GM18511 (cell line): ENCODE data around the gene GPC6.

Experiments used
- ATAC-seq: cut with Tn5 transposase; IDR thresholded peaks from one replicate; pipeline ENCODE4 v1.9.1; 2021; ENCODE audit warnings: mild to moderate bottlenecking, moderate library complexity; ENCODE audit not compliant: unreplicated experiment

The GPC6 gene

DNA sequence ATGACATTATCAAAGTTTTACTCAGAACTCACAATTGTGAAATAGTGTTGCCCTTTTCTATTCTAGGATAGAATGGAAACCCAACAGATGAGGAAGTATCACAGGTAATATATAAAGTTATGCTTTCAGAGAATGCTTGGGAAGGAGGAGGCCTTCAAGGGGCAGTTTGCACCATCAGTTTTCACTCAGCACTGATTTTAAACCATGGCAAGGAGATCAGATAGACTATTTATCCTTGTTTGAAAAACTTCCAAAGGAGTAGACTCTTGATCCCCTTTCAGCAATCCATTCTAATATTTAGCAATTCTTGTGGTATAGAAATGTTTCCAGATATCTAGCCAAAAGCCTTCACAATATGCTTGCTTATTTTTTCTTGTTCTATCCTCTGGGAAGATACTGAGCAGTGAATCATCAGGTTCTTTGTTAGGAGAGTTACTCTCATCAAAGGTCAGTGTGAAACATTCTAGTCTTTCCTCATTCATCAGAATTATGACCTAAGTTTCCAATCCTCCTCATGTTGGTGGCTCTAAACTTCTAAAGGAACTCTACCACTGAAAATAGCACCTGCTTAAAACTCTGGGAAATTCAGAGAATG, 3.8 kb downstream of the GPC6 start:
- ATAC-seq, result no peak

DNA sequence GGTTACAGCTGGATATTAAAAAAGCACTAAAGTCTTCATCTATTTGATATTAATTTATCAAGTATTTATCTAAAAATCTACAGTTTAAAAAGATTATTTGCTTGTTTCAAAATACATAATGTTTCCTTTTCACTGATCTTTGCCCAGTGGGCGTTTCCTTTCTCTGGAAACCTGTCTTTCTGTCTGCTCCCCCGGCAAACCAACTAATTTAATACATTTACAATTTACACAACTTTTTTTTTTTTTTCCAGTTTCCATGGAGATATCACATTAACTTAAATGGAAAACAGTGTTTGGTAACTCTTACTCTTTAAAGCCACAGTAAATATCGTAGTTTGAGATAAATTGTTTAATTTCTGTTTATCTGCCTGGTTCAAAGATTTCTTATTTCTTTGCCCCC, 5.3 kb downstream of the GPC6 start:
- ATAC-seq, result no peak

DNA sequence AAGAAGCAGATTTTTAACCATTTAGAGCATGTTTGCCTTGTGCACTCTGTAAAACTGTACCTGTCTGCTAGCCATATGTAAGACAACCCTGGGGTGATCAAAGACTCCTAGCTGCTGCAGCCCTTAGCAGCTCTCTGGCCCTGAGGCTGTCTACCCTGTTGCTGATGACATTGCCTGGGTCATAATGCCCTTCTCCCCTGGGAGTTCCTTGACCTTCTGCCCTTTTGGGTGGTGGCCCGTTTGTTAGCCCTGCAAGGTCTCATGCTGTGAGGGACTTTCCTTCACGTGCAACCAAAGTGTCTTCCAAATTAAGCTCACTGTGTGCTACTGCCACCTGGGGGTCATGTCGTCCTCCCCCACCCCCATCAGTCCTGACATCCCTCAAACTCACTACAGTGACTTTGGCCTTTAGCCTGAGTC, 7.4 kb downstream of the GPC6 start:
- ATAC-seq, result peak; percentile 65

DNA sequence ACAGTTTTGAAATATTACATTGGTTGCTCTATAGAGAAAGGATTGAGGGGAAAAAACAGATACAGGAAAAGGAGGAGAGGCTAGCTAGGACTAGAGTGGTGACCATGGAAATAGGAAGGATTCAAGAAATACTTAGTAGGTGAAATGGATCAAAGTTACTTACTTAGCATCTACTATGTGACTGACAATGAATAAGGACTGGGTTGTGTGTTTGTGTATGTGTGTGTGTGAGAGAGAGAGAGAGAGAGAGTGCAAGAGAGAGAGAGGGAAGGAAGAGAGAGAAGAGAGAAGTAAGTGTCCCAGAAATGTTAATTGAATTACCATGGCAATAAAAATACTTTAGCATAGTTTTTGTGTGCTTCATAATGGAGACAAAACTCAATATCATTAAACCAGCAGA, 7.9 kb downstream of the GPC6 start:
- no peak for ATAC-seq

DNA sequence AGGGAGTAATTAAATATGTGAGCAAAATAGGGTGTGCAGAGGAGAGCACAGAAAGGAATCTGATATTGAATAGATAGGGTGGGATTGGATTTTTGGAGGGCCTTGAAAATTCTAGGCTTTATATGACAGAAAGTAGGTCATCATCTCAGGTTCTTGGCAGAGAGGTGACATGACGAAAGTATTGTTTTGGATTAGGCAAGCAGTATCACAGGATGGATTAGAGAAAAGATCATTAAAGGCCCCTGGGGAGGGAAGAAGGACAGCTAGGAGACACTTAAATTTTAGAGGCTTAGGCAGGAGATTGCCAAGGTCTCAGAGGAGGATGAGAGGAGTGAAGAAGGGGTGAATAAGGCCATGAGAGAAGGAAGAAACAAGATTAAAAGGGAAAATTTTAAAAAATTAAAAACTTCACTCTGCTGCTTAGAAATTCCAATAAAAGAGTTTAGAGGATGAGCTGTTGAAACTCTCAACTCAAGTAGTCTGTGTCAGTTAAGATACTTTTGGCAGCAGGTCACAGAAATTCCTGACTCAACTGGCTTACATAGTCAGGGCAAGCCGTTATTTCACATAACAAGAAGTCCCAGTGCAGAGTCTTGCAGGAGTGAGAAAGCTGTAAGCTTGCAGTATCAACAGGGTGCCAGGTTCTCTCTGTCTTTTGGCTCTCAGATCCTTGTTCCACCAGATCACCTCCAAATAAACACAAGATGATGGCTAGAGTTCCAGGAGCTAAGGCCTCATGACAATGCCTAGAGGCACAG, 8.8 kb downstream of the GPC6 start:
- ATAC-seq, result no peak

- ATAC-seq, result no peak
Measured at GRCh38 chr13:93238711-93239110, 12.1 kb downstream of the GPC6 start.

- no peak for ATAC-seq
Measured at GRCh38 chr13:93243375-93244063, 16.9 kb downstream of the GPC6 start.

GRCh38 chr13:93244141-93244917, 17.7 kb downstream of the GPC6 start:
- no peak for ATAC-seq

DNA sequence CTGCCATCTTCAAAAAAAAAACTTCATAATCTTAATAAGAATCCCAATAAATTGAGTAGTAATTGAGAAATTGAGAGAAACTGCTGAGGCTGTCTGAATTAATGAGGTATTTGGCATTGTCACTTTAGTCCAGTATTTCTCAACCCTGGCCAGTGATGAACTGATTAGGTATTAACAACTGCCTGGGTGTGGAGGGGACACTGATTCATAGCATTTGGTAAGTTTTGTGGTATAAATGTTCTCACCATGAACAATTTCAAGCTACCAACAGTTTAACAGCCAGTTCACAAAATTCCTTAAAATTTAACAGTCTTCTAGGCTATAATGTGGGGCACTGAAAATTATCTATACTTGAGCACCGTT, 18.3 kb downstream of the GPC6 start:
- no peak for ATAC-seq

- ATAC-seq, result no peak
Measured at GRCh38 chr13:93246069-93246468, 19.5 kb downstream of the GPC6 start.

DNA sequence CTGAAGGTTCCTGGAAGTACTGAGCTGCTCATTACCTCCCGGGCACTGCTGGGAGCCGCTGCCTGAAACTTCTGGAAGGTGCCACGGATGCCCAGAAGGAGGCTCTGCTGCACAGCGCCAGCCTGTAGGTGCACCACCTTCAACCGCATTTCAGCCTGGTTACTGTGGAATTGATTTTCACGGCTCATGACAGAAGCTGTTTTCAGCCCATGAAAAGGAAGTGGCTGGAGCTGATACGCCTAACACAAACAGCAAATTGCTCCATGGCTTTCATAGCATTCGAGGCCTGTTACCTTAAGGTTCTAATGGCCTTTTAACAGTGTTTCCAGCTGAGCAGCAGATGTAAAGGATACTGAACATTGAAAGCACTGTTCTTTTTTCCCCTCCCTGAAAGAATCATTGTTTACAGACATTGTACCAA, 22.0 kb downstream of the GPC6 start:
- ATAC-seq, result no peak

GRCh38 chr13:93249364-93250306, 23.0 kb downstream of the GPC6 start:
- no peak for ATAC-seq

- ATAC-seq, result no peak
Measured at GRCh38 chr13:93254775-93255174, 28.2 kb downstream of the GPC6 start.

GRCh38 chr13:93256998-93257397, 30.4 kb downstream of the GPC6 start:
- ATAC-seq, result no peak

DNA sequence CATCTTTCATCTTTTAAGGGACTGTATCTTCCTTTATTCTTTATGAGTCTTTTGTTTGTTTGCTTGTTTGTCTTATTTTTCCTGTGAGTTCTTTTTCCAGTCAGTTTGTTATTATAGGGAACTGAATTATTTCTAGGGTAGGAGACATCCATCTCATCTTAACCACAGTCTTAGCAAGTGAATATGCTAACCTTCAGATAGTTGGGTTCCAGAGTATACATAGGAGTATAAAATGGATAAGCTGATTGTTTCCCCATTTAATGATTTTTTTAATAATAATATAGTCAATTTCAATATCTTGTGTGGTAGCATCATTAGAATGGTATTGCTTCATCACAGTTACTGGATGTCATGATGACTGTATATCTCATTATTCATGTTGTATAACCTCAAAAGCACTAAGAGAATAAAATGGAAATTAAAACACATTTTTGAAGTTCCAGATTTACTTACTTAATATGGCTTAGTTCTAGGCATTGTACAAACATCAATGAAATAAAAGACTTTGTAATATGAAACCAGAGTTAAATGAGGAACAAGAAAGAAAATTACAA, 33.0 kb downstream of the GPC6 start:
- no peak for ATAC-seq

- no peak for ATAC-seq
Measured at GRCh38 chr13:93260591-93260990, 34.0 kb downstream of the GPC6 start.

DNA sequence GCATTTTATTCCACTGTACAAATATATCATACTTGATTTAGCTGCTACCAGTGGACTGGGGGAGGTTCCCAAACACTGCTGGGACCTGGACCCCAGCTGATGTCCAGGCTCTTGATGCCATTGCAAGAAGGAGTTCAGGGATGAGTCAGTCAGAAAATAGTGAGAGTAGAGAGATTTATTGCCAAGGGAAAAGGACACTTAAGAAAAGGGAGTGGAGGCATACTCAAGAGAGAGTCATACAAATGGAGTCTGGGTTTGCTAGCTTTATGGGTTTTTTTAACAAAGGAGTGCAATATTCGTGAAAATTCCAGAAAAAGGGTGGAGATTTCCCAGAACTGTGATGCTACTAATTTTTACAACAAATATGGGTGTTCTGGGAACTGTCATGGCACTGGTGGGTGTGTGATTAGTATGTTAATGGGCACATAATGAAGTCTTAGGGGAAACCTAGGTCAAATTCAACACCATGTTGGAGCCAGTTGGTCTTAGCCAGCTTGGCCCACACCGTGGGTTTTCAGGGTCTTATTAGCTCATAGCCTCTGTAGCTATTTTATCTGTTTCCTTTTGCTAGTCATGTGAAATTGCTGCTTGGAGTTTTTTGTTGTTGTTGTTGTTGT, 36.2 kb downstream of the GPC6 start:
- ATAC-seq, result no peak

DNA sequence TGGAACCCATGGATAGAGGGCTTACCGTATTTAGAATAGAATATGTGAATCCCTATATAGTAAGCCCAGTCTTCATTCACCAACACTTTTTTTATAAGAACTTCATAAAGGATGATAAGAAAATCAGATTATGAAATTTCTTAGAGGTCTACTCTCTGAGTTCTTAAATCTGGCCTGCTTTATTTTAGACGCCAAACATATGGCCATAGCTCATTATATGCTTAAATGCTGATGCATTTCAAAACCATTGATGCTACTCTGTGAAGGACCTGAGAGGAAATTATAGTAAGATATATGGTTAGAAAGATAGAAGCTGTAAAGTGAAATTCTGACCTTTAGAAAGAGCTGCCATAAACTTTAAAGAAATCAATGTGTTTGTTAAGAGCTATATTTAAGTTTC, 38.3 kb downstream of the GPC6 start:
- no peak for ATAC-seq

DNA sequence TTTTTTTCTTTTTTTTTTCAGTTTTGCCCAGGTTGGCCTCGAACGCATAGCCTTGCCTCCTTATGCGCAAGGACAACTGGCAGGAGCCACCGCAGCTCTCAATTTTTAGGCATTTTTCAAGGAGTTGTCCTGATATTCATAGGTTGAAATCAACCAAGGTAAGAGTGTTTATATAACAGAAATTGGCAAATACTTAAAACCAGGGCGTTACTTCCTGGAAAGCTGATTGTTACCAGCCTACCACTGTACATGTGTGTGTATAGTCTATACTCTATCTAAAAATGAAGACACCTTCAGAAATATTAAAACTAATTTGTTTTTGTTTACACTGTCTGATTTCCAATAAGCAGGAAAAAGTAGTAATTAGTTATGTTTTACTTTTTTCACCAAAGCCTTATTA, 39.2 kb downstream of the GPC6 start:
- no peak for ATAC-seq

GRCh38 chr13:93266681-93267080, 40.1 kb downstream of the GPC6 start:
- no peak for ATAC-seq
